Pancreas (tissue), 10 donors: Measurements from ENCODE around the gene ELAC2. TPM values are rescaled to one million over a fixed set of nuclear protein-coding genes. Genes with fewer than 3 reads are reported as not detected.
A peak's percentile ranks its signal among the peaks of the same experiment; 100 is the strongest.

Experiments used
- ATAC-seq, 4 donors: fragments of 200-7000 bp; cut with Tn5 transposase; one replicate each; pipeline versions ENCODE4 v1.8.0 to v1.9.1; 2020; ENCODE audit warnings: mild to moderate bottlenecking in 4 of 4, moderate library complexity in 4 of 4
- DNase-seq, 6 donors: peaks; one replicate each; pipeline ENCODE4 v3.0.0-alpha.2; 2020
- FAIRE-seq: peaks from 2 replicates; lab custom pipeline; 2012; peaks lifted over from hg19 to GRCh38; lab: Jason Lieb, UNC
- H3K27ac ChIP-seq, 4 donors: fragments of 200-600 bp; sonication (generic); 1 replicate in 3 of 4; 2 replicates in 1 of 4; pipeline versions ENCODE4 v1.5.0 to v1.8.0; 2020
- H3K27me3 ChIP-seq, 4 donors: fragments of 200-600 bp; one replicate each; pipeline ENCODE4 v1.8.0; 2021
- H3K36me3 ChIP-seq, 3 donors: fragments of 200-600 bp; sonication (generic) in 1 of 3; one replicate each; pipeline versions ENCODE4 v1.5.0 to v1.8.0; 2020 to 2021
- H3K4me1 ChIP-seq, 3 donors: fragments of 200-600 bp; one replicate each; pipeline ENCODE4 v1.8.0; 2021
- H3K4me3 ChIP-seq, 4 donors: fragments of 200-600 bp; sonication (generic) in 2 of 4; one replicate each; pipeline versions ENCODE4 v1.5.0 to v1.8.0; 2020 to 2021
- H3K9me3 ChIP-seq, 4 donors: fragments of 200-600 bp; one replicate each; pipeline ENCODE4 v1.8.0; 2021
- WGBS, 2 donors: extraction: QIAGEN DNeasy Blood & Tissue Kit; methylation state at CpG; one replicate each; pipeline ENCODE4 v1.1.7; 2013; 5-methylcytosine and 5-hydroxymethylcytosine counted together
- intact Hi-C, 3 donors: fragments of 100-400 bp; cut with DNase I; formaldehyde crosslinking; loops; one replicate each; pipeline versions ENCODE4 v1.11.1 to v1.14.2; 2022
- polyA plus RNA-seq, 2 donors: library from polyadenylated mRNA; stranded (reverse); fragments of 200-250 nt; gene quantifications; one replicate each; pipeline ENCODE4 v1.2.3, GENCODE V29; 2013
- total RNA-seq, 6 donors: library from RNA; stranded (reverse); fragmentation: NEBNext Ultra II Directional in 4 of 6; extraction: Animal tissue kit (Norgen Biotek cat#: 25700) in 4 of 6; gene quantifications; one replicate each; pipeline versions ENCODE4 v1.2.1 to v1.2.4, GENCODE V29; 2021 to 2023
- TF ChIP-seq, protein P1 (sequence below), 4 donors: fragments of 200-600 bp; sonication (generic) in 3 of 4; IDR thresholded peaks; one replicate each; pipeline versions ENCODE4 v1.5.0 to v1.8.0; 2021; ENCODE audit warnings: antibody characterized with exemption in 4 of 4
- donor health status: healthy with polysubstance abuse.
- donor health status: DM: no; HTN: no; CAD: no; lungs with moderate emphysema.
- donor health status: DM: no; HTN: no; CAD: no.
- donor health status: control.
- donor health status: control.
- donor health status: Bipolar disorder and iron deficiency.
- donor health status: DM: yes; HTN: yes; CAD: no.
- donor health status: DM: no; HTN: no; CAD: no.
- donor health status: DM: no; HTN: no; CAD: no.
- donor health status: DM: yes; HTN: yes; CAD: no.

ELAC2 gene
- total and polyA plus RNA-seq, 8 donors: 19.6 to 39.2 (median 25.2) TPM

GRCh38 chr17:12977008-12977751 is 40.6 kb downstream of the ELAC2 start:
- TF ChIP-seq, protein P1, sequence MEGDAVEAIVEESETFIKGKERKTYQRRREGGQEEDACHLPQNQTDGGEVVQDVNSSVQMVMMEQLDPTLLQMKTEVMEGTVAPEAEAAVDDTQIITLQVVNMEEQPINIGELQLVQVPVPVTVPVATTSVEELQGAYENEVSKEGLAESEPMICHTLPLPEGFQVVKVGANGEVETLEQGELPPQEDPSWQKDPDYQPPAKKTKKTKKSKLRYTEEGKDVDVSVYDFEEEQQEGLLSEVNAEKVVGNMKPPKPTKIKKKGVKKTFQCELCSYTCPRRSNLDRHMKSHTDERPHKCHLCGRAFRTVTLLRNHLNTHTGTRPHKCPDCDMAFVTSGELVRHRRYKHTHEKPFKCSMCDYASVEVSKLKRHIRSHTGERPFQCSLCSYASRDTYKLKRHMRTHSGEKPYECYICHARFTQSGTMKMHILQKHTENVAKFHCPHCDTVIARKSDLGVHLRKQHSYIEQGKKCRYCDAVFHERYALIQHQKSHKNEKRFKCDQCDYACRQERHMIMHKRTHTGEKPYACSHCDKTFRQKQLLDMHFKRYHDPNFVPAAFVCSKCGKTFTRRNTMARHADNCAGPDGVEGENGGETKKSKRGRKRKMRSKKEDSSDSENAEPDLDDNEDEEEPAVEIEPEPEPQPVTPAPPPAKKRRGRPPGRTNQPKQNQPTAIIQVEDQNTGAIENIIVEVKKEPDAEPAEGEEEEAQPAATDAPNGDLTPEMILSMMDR (IDR thresholded peaks at IDR 0.05): no peak
- Histone ChIP-seq H3K4me1 (no peaks in the 10 kb centered on the region), H3K9me3 (no peaks in the 10 kb centered on the region), H3K27ac (no peak overlapping the region), H3K27me3 (no peaks in the 10 kb centered on the region), H3K36me3 (no peaks in the 10 kb centered on the region), H3K4me3 (no peak overlapping the region)
- WGBS, 2 donors: 77 to 79% methylated on average over 13 of the region's 13 CpGs
- no peak for DNase-seq
- ATAC-seq: no peak
- no peak for FAIRE-seq
- intact Hi-C loops: no loop called here

DNA sequence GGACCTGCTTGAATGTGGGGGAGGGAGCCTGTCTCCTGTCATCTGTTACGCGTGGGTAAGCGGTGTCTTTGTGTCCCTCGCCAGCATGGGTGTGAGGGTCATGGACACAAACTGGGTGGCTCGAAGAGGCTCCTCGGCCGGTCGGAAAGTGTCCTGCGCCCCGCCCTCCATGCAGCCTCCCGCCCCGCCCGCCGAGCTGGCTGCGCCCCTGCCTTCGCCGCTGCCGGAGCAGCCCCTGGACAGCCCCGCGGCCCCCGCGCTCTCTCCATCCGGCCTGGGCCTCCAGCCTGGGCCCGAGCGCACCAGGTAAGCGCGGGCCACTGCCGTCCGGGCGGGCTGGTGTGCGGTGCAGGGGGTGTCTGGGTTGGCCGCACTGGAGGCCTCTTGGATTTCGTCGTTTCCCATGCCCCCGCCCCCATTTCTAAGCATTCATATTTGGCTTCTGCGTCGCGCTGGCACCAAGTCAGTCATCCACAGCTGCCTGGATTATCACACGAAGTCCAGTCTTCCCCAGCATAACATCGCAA is 43.8 kb downstream of the ELAC2 start:
- intact Hi-C loops: no loop called here
- H3K9me3 ChIP-seq: no peaks in the 10 kb centered on the region
- no peak overlapping the region for H3K27ac ChIP-seq
- H3K27me3 ChIP-seq: no peaks in the 10 kb centered on the region
- H3K4me1 ChIP-seq: no peaks in the 10 kb centered on the region
- H3K36me3 ChIP-seq: no peaks in the 10 kb centered on the region
- DNase-seq: no peak
- peak in 2 of 4 donors; percentile 14 to 18 for ATAC-seq
- no peak for FAIRE-seq
- TF ChIP-seq, protein P1 (IDR thresholded peaks at IDR 0.05): no peak
- 33% methylated on average over 34 to 40 of the region's 40 CpGs for WGBS, 2 donors
- peak overlapping the region in 2 of 4 donors; percentile 6 to 12 for H3K4me3 ChIP-seq

DNA sequence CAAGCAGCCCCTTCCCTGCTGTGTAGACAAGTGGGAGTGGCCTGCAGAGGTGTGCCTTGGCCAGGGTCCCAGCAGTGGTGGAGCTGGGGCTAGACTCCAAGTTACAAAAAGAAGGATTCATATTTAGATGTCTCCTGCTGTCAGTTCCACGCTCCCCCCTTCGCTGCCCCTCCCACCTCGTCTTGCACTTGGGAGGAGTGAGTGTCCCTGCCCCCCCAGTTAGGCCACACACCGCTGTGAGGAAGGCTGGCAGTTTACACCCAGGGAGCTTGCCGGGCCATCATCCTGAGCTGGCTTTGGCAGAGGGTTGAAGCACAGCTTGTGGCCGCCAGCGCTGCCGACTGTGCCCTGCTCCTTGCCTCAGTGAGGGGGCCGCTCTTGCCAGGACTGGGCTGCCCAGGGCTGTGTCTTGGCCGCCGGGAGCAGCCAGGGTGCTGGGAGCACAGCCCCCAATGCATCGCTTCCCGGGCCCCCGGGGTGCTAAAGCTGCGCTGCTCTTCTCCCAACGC is 44.3 kb downstream of the ELAC2 start:
- H3K27ac ChIP-seq: no peak overlapping the region
- 18 to 19% methylated on average over 15 to 16 of the region's 16 CpGs for WGBS, 2 donors
- peak overlapping the region in 2 of 4 donors; percentile 6 to 12 for H3K4me3 ChIP-seq
- ATAC-seq (peak in 3 of 4 donors; percentile 11 to 34 (median 22)), FAIRE-seq (no peak), DNase-seq (no peak)
- intact Hi-C loops: no loop called here
- no peaks in the 10 kb centered on the region for H3K27me3 ChIP-seq
- H3K36me3 ChIP-seq: no peaks in the 10 kb centered on the region
- TF ChIP-seq, protein P1 (IDR thresholded peaks at IDR 0.05): no peak
- no peaks in the 10 kb centered on the region for H3K9me3 ChIP-seq
- H3K4me1 ChIP-seq: no peaks in the 10 kb centered on the region

- Histone ChIP-seq H3K9me3 (no peaks in the 10 kb centered on the region), H3K4me3 (no peak overlapping the region), H3K4me1 (no peaks in the 10 kb centered on the region), H3K27me3 (no peaks in the 10 kb centered on the region), H3K27ac (no peak overlapping the region), H3K36me3 (no peaks in the 10 kb centered on the region)
- TF ChIP-seq, protein P1 (IDR thresholded peaks at IDR 0.05): no peak
- FAIRE-seq (no peak), ATAC-seq (no peak), DNase-seq (no peak)
- 78 to 90% methylated on average over 11 of the region's 11 CpGs for WGBS, 2 donors
- intact Hi-C loops: no loop called here
These were observed 49.9 kb downstream of the ELAC2 start for GRCh38 chr17:12967962-12968361.

DNA sequence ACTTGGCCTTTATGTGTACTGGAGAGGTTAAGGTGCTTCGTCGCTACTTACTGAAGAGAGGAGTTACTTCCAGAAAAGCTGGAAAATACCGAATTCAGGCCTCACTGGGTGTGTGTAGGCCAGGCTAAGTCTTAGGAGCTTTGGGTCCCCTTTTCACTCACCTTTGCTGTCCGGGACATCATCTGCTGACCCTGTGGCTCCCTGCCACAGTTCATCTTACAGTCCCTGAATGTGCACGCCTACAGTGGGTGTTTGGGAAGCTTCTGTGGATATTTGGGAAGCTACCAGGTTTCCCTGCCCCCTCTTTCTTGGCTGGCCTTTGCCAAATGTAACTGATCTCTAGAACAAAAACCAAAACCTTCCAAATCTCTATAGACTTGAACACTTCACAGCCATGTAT is 51.4 kb downstream of the ELAC2 start:
- Histone ChIP-seq H3K9me3 (no peaks in the 10 kb centered on the region), H3K4me1 (no peaks in the 10 kb centered on the region), H3K27ac (no peak overlapping the region), H3K4me3 (no peak overlapping the region), H3K36me3 (no peaks in the 10 kb centered on the region), H3K27me3 (no peaks in the 10 kb centered on the region)
- WGBS, 2 donors: 89 to 91% methylated on average over 5 of the region's 5 CpGs
- ATAC-seq (no peak), FAIRE-seq (no peak), DNase-seq (no peak)
- intact Hi-C loops: no loop called here
- TF ChIP-seq, protein P1 (IDR thresholded peaks at IDR 0.05): no peak
